ENCODE results near the gene RYR2. TPM values are rescaled to one million over a fixed set of nuclear protein-coding genes. Genes with fewer than 3 reads are reported as not detected.
"Not testable (repeated sequence)": the region's sequence is repeated elsewhere in the genome, so short reads cannot be mapped to it uniquely, and the experiment has no call there.

The RYR2 gene
- polyA plus RNA-seq, 1 experiment, result not detected

DNA sequence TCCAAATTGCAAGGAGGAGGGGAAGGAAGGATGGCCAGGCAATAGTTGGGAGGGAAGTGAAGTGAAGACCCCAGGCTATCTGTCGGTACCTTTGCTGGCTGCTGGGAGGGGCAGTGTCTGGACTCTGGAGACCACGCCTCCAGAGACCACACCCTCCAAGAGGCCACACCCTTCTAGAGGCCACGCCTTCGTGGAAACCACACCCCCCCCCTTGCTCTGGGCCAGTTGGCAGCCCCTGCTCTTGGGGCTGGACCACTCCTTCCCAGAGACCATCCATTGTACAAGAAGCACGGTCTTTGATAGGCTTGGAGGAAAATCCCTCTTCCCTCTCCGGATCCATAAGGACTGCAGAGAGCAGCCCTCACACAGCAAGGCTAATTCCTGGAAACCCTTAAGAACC, 73.1 kb downstream of the RYR2 start:
- H3K27me3 ChIP-seq (ENCODE audit: control insufficient read depth, insufficient read depth, low read length), result no peaks in the 10 kb centered on the region
- TF ChIP-seq CTCF (IDR thresholded peaks at IDR 0.05; ENCODE audit: insufficient read depth, low read depth, low read length), result no peak
- H3K36me3 ChIP-seq (ENCODE audit: control insufficient read depth, insufficient read depth, low read length), result no peaks in the 10 kb centered on the region
- ChIA-PET POLR2A (no interaction called here), CTCF (no interaction called here)
- DNase-seq (ENCODE audit: low read depth), result no peak
- no peak overlapping the region for H3K4me3 ChIP-seq (ENCODE audit: low read depth, low read length)

DNA sequence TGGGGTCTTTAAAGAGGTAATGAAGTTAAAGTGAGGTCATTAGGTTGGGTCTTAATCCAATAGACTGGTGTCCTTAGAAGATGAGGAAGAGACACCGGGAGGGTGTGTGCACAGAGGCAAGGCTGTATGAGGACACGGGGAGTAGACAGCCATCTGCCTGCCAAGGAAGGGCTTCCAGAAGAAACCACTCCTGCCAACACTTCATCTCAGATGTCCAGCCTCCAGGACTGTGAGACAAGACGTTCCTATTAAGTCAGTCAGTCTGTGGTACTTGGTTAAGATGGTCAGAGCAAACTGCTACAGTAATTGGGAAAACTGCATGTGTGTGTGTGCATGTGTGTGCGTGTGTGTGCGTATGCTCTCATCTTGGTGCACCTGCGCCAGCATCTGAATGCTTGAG, 77.1 kb downstream of the RYR2 start:
- DNase-seq (ENCODE audit: low read depth), result no peak
- Histone ChIP-seq H3K4me3 (ENCODE audit: low read depth, low read length) (no peak overlapping the region), H3K27me3 (ENCODE audit: control insufficient read depth, insufficient read depth, low read length) (no peaks in the 10 kb centered on the region), H3K36me3 (ENCODE audit: control insufficient read depth, insufficient read depth, low read length) (no peaks in the 10 kb centered on the region)
- ChIA-PET POLR2A (no interaction called here), CTCF (no interaction called here)
- no peak for TF ChIP-seq CTCF (IDR thresholded peaks at IDR 0.05; ENCODE audit: insufficient read depth, low read depth, low read length)

DNA sequence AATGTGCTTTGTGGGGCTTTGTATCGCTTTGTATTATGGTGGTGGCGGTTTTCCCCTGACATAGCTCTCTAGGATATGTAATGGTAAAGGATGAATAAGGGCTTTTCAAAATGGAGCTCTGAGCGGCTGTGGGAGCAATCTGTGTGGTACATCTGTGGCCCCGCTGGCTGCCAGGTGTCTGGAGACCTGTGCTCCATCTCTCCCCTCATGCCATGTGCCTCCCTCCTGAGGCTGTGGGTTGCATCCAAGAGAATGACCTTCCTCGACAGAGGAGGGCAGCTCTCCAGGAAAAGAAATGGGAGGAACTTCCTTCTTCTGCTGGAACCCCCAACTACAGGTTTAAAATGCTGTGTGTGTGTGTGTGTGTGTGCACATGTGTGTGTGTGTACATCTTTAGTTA, 78.7 kb downstream of the RYR2 start:
- DNase-seq (ENCODE audit: low read depth), result no peak
- ChIA-PET CTCF (no interaction called here), POLR2A (no interaction called here)
- no peak for TF ChIP-seq CTCF (IDR thresholded peaks at IDR 0.05; ENCODE audit: insufficient read depth, low read depth, low read length)
- no peaks in the 10 kb centered on the region for H3K36me3 ChIP-seq (ENCODE audit: control insufficient read depth, insufficient read depth, low read length)
- H3K27me3 ChIP-seq (ENCODE audit: control insufficient read depth, insufficient read depth, low read length), result no peaks in the 10 kb centered on the region
- no peak overlapping the region for H3K4me3 ChIP-seq (ENCODE audit: low read depth, low read length)

DNA sequence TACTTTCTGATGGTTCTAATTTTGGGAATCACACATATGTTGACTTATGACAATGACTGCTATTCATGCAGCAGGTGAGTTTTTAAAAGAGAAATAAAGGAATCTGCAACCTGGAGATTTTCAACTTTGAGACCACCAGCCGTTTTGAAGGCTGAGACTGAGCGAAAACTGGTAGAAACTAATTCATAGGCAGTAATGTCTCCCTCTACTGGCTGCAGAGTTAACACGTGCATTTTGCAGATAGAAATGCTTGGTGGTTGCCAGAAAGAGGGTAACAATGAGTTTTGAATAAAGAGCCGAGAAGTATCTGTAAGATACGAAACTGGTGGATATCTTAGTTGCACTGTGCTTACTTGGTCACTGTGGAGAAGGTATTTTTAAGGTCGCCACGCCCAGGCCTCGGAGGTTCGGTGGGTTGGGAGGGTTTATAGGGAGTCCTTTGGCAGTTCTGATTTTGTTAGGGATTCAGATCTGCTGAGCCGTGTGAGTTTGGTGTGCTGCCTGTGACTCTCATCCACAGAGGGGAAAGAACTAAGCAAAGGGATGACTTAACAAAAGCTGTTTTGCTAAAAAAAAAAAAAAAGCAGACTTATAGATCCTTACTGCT, 83.0 kb downstream of the RYR2 start:
- Histone ChIP-seq H3K36me3 (ENCODE audit: control insufficient read depth, insufficient read depth, low read length) (no peaks in the 10 kb centered on the region), H3K4me3 (ENCODE audit: low read depth, low read length) (no peak overlapping the region), H3K27me3 (ENCODE audit: control insufficient read depth, insufficient read depth, low read length) (no peaks in the 10 kb centered on the region)
- POLR2A ChIA-PET, result no interaction called here
- CTCF ChIA-PET, result no interaction called here
- no peak for TF ChIP-seq CTCF (IDR thresholded peaks at IDR 0.05; ENCODE audit: insufficient read depth, low read depth, low read length)
- DNase-seq (ENCODE audit: low read depth), result no peak

DNA sequence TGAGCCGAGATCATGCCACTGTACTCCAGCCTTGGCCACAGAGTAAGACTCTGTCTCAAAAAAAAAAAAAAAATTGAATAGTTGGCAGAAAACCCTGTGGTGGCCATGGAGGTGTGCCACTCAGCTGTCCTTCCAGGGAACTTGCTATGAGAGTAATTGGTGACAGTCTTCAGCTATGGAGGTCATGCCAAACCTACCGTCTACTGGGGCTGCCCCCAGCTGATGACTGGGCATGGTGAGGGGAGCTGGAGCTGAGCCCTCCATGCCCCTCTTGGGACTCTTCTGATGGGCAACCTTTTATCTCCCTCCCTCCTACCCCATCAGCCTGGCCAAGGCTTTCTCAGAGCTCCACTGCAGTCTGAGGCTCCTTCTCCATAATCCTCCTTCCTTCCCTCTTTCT, 84.2 kb downstream of the RYR2 start:
- H3K27me3 ChIP-seq (ENCODE audit: control insufficient read depth, insufficient read depth, low read length), result no peaks in the 10 kb centered on the region
- no peak for TF ChIP-seq CTCF (IDR thresholded peaks at IDR 0.05; ENCODE audit: insufficient read depth, low read depth, low read length)
- CTCF ChIA-PET, result no interaction called here
- no peak for DNase-seq (ENCODE audit: low read depth)
- no peak overlapping the region for H3K4me3 ChIP-seq (ENCODE audit: low read depth, low read length)
- POLR2A ChIA-PET, result no interaction called here
- no peaks in the 10 kb centered on the region for H3K36me3 ChIP-seq (ENCODE audit: control insufficient read depth, insufficient read depth, low read length)

DNA sequence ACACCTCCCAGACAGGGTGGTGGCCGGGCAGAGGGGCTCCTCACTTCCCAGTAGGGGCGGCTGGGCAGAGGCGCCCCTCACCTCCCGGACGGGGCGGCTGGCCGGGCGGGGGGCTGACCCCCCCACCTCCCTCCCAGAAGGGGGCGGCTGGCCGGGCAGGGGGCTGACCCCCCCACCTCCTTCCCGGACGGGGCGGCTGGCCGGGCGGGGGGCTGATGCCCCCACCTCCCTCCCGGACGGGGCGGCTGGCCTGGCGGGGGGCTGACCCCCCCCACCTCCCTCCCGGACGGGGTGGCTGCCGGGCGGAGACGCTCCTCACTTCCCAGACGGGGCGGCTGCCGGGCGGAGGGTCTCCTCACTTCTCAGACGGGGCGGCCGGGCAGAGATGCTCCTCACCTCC, 85.3 kb downstream of the RYR2 start:
- POLR2A ChIA-PET; H3K36me3 ChIP-seq (ENCODE audit: control insufficient read depth, insufficient read depth, low read length); DNase-seq (ENCODE audit: low read depth); H3K27me3 ChIP-seq (ENCODE audit: control insufficient read depth, insufficient read depth, low read length); CTCF ChIA-PET; H3K4me3 ChIP-seq (ENCODE audit: low read depth, low read length): not testable (repeated sequence)

All from BJ (cell line).